Calu3 (cell line): ENCODE measurements around the gene SLC25A21. TPM values are rescaled to one million over a fixed set of nuclear protein-coding genes. Genes with fewer than 3 reads are reported as not detected.

ENCODE experiments used
- BruUV-seq: library from RNA; stranded (reverse); fragments of 400-500 nt; replicated peaks from 2 replicates; lab custom pipeline; 2021; lab: Mats Ljungman, UMichigan
- CTCF ChIA-PET: fragments of 300-600 bp; sonication (Branson Sonifier 250); formaldehyde crosslinking; loops from one replicate; lab custom pipeline; 2022; ENCODE audit warnings: antibody characterized with exemption; lab: Charles Lee
- DNase-seq: peaks from one replicate; pipeline ENCODE4 v3.0.0; 2022
- H3K27ac Mint-ChIP-seq: one replicate; pipeline ENCODE4 v1.8.0; 2022; ENCODE audit warnings: mixed read lengths; ENCODE audit not compliant: unreplicated experiment
- H3K27me3 Mint-ChIP-seq: one replicate; pipeline ENCODE4 v1.8.0; 2022; ENCODE audit warnings: mixed read lengths; ENCODE audit not compliant: unreplicated experiment
- H3K36me3 Mint-ChIP-seq: one replicate; pipeline ENCODE4 v1.8.0; 2022; ENCODE audit warnings: mild to moderate bottlenecking, moderate library complexity, mixed read lengths; ENCODE audit not compliant: insufficient read depth, unreplicated experiment
- H3K4me1 Mint-ChIP-seq: one replicate; pipeline ENCODE4 v1.8.0; 2022; ENCODE audit warnings: mild to moderate bottlenecking, low read depth, mixed read lengths; ENCODE audit not compliant: unreplicated experiment
- H3K4me3 Mint-ChIP-seq: one replicate; pipeline ENCODE4 v1.8.0; 2022; ENCODE audit warnings: mild to moderate bottlenecking, low read depth, moderate library complexity, mixed read lengths; ENCODE audit not compliant: unreplicated experiment
- H3K9me3 Mint-ChIP-seq: one replicate; pipeline ENCODE4 v1.8.0; 2022; ENCODE audit warnings: low read depth, mixed read lengths; ENCODE audit not compliant: unreplicated experiment
- CTCF ChIP-seq: fragments of 200-600 bp; IDR thresholded peaks from one replicate; pipeline ENCODE4 v1.8.0; 2022; ENCODE audit warnings: antibody characterized with exemption; ENCODE audit not compliant: unreplicated experiment
- intact Hi-C: fragments of 100-400 bp; cut with micrococcal nuclease; formaldehyde crosslinking; loops from one replicate; pipeline ENCODE4 v1.10.0; 2022; ENCODE audit not compliant: unreplicated experiment
- total RNA-seq: library from RNA; stranded (reverse); gene quantifications from 2 replicates; pipeline ENCODE4 v1.2.3, GENCODE V29; 2022

SLC25A21 gene
- total RNA-seq, 1 experiment from 2014 or later, result 1.4 TPM

DNA sequence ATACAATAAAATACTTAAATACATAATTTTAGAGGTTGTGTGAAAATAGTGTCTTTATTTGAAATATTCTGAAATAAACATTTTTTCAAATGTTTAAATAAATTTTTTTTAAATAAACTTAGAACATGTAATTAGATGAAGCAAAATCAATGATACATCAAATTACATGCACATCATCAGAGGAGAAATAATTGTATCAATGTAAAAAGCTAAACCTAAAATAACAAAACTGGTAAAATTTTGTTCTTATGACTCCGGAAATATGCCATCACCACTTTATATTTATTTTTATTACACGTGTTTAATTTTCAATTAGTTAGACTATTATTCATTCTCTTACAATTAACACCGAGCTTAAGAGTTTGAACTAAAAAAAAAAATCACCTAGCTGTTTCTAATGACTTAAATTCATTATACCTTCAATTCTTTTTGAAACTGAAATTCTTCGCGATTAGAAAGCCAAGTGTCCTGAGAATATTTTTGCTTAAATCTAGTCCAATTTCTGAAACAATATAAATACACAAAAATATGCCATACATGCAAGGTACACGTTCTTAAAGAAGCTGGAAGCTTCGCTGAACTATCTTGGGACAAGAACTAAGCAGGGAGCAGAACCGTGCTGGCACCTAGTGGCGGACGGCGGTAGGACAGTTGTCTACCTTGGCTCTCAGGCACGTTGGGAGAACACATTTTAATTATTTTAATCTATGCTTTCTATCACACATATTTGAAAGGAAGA lies 230.5 kb downstream of the SLC25A21 start:
- intact Hi-C loops, result loop anchor here (1.0 to 10.0 kb wide), 5 partner anchors 167 to 390 kb away; no protein-coding TSS in a partner anchor

DNA sequence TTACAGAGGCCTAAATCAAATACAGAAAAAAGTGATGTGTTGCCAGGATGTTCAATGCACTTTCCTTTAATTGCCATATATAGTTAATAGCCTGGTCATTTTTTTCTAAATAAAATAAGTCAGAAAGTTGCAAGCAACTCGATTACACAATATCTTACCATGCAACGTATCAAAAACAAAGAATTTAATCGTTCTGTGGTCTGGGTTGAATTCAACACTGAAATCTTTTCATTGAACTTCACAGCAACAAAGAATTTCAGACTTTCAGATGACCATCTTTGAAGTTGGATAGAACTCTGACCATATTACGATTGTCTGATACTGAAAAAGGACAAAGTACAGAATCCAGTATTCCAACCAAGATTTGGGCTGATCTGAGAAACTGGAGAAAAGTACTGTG lies 231.9 kb downstream of the SLC25A21 start:
- no peak for DNase-seq
- H3K4me1 Mint-ChIP-seq, result peaks cover 8% of the 10 kb centered on the region
- H3K27ac Mint-ChIP-seq, result no peak overlapping the region
- TF ChIP-seq CTCF, result no peak
- H3K27me3 Mint-ChIP-seq, result no peaks in the 10 kb centered on the region
- no peak overlapping the region for H3K4me3 Mint-ChIP-seq
- CTCF ChIA-PET, result no interaction called here
- no TSS peak for BruUV-seq
- H3K9me3 Mint-ChIP-seq, result no peaks in the 10 kb centered on the region
- no peaks in the 10 kb centered on the region for H3K36me3 Mint-ChIP-seq
- intact Hi-C loops, result loop anchor here (5.0 to 10.0 kb wide), 3 partner anchors 166 to 388 kb away; no protein-coding TSS in a partner anchor

More for the DNA sequence above, 230.5 kb downstream of the SLC25A21 start:
- H3K36me3 Mint-ChIP-seq, result no peaks in the 10 kb centered on the region
- H3K27ac Mint-ChIP-seq, result no peak overlapping the region
- DNase-seq, result peak; percentile 84
- H3K4me3 Mint-ChIP-seq, result no peak overlapping the region
- CTCF ChIA-PET, result interaction anchor here (0.6 to 1.8 kb wide), 11 partner anchors 12 to 297 kb away, joined by 3 to 36 read pairs (median 4); no protein-coding TSS in a partner anchor
- no peaks in the 10 kb centered on the region for H3K27me3 Mint-ChIP-seq
- peak; percentile 80 for TF ChIP-seq CTCF
- H3K4me1 Mint-ChIP-seq, result peaks cover 8% of the 10 kb centered on the region
- no peaks in the 10 kb centered on the region for H3K9me3 Mint-ChIP-seq
- BruUV-seq, result no TSS peak

GRCh38 chr14:36939265-36939664 lies 233.1 kb downstream of the SLC25A21 start:
- Mint-ChIP-seq H3K36me3 (no peaks in the 10 kb centered on the region), H3K27me3 (no peaks in the 10 kb centered on the region), H3K9me3 (no peaks in the 10 kb centered on the region), H3K4me3 (no peak overlapping the region), H3K4me1 (peaks cover 8% of the 10 kb centered on the region), H3K27ac (no peak overlapping the region)
- BruUV-seq, result no TSS peak
- TF ChIP-seq CTCF, result no peak
- intact Hi-C loops, result no loop called here
- CTCF ChIA-PET, result no interaction called here
- no peak for DNase-seq

DNA sequence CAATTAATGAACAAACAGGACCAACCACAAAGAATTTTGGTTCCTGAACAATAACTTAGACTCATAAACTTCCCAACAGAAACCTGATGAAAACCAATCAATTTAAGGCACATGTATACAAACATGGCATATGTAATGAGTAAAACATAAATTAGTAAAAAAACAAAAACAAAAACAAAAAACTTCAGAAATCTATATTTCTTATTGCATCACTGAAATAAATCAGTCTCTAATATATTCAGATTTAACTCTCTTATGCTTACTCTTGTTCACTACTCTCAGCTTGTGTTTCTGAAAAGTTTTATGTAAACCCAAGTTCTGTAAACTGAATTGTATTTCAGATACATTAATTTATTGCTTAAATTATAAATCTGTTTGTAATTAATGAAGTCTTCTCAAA lies 233.7 kb downstream of the SLC25A21 start:
- CTCF ChIA-PET, result no interaction called here
- peaks cover 8% of the 10 kb centered on the region for H3K4me1 Mint-ChIP-seq

More for the DNA sequence above, 233.7 kb downstream of the SLC25A21 start:
- no TSS peak for BruUV-seq
- intact Hi-C loops, result no loop called here
- Mint-ChIP-seq H3K27ac (no peak overlapping the region), H3K9me3 (no peaks in the 10 kb centered on the region), H3K4me3 (no peak overlapping the region), H3K36me3 (no peaks in the 10 kb centered on the region), H3K27me3 (no peaks in the 10 kb centered on the region)
- TF ChIP-seq CTCF, result no peak
- no peak for DNase-seq
